HG03159 (cell line): ENCODE measurements around the gene LSM12.
"Not testable (repeated sequence)": the region's sequence is repeated elsewhere in the genome, so short reads cannot be mapped to it uniquely, and the experiment has no call there.

Source experiments
- ATAC-seq: cut with Tn5 transposase; IDR thresholded peaks from one replicate; pipeline ENCODE4 v1.9.1; 2021; ENCODE audit warnings: mild to moderate bottlenecking, moderate library complexity; ENCODE audit not compliant: unreplicated experiment

The LSM12 gene

DNA sequence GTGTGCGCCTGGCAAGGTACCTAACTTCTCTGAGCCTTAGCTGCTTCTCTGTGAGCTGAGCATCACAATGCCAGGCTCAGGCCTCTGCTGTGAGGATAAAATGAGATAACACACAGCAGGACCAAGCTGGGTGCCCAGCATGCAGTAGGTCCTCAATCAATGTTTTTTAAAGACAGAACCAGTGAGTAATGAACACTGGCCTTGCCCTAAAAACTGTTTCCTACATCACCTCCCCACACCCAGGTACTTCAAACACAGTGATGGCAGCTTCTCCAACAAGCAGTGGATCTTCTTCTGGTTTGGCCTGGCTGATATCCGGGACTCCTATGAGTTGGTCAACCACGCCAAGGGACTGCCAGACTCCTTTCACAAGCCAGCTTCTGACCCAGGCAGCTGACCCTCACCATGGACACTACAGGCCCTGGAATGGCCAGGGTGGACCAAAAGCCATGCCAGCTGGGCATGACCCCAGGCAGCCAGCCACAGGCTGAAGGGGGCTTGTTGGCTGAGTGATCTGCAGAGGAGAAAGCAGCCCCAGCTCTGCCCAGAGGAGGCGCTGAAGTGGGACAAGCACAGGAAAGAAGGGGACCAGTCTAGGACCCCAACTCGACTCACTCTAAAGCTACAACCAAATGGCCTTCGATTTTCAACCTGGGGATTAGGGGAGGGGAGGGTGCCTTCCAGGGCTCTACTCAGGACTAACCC lies 58.1 kb downstream of the LSM12 start:
- ATAC-seq = no peak

GRCh38 chr17:44007346-44008204 lies 58.9 kb downstream of the LSM12 start:
- peak; percentile 10 for ATAC-seq

DNA sequence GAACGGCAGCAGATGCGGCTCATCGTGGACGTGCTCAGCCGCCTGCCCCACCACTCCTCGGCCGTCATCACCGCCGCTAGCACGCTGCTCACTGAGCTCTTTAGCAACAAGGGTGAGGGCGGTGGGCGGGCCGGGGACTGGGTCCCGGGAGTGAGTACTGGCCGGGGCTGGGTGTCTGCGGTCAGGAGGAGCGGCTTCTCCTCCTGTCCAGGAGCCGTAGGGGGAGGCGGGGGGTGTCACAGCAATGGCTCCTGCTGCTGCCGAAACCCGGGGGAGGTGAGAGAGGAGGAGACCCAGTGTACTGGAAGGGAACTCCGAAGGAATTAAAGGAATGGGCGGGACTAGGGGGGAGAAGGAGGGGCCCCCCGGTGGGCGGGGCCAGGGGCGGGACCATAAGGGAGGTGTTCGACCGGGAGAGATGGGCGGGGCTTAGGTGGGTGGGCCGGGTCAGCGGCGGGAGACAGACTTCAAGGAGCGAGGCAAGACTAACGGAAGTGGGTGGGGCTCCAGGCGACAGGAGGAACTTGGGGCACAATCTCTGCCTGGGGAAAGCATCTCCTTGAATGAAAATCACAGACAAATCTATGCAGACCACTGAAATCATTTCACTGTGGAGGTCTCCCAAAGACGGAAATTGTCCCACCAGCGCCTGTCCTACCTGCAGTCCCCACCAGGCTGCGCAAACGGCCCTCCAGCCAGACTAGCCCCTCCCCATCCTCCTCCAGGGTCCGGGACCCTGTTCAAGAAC lies 59.7 kb downstream of the LSM12 start:
- ATAC-seq = peak; percentile 57

DNA sequence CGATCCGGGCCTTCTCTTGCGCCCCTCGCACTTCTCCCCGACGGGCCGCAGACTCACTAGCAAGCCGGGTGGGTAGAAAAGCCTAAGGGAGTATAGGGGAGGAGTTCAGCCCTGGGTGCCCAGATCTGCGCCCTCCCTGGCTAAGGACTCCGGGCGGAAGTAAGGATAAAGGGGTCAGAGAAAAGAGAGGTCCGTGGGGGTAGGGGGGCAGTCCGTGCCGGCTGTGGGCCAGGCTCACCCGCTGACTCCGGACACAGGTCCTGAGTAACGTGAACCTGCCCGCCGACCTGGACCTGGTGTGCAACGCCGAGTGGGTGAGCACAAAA lies 60.2 kb downstream of the LSM12 start:
- no peak for ATAC-seq

GRCh38 chr17:44005527-44006271 lies 60.8 kb downstream of the LSM12 start:
- ATAC-seq = no peak

GRCh38 chr17:44004761-44005526 lies 61.5 kb downstream of the LSM12 start:
- no peak for ATAC-seq

DNA sequence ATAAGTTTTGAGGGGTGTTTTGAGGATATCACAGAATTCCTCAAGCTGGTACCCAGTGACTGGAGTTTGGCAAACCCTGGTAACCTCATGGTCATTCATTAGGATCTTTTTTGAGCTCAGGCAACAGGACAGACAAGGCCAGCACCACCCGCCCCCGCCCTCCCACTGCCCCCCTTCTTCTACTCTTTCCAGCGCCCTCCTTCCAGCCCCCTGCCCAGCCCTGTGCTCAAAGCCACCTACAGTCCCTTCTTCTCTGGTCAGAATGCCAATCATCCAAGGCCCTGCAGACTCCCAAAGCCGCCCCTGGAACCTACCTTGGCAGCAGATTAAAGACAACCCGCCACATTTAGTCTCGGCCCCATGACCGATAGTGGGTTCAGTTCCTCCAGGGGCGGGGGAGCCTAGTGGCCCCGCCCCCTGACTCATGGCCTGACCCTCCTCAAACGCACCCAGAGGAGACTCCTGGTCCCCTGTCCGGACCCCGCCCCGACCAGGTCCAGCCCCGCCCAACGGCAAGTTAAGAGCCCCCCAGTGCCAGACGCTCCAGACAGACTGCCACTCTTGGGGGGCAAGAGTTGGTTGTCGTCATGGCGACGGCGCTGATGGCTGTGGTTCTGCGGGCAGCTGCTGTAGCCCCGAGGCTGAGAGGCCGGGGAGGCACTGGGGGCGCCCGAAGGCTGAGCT lies 62.3 kb downstream of the LSM12 start, which contains the start of gene NAGS:
NAGS (plus strand) TSS at position 546 of the 684 bp plus-strand sequence; CDS start at position 588, 42 bp downstream.
- ATAC-seq = no peak

DNA sequence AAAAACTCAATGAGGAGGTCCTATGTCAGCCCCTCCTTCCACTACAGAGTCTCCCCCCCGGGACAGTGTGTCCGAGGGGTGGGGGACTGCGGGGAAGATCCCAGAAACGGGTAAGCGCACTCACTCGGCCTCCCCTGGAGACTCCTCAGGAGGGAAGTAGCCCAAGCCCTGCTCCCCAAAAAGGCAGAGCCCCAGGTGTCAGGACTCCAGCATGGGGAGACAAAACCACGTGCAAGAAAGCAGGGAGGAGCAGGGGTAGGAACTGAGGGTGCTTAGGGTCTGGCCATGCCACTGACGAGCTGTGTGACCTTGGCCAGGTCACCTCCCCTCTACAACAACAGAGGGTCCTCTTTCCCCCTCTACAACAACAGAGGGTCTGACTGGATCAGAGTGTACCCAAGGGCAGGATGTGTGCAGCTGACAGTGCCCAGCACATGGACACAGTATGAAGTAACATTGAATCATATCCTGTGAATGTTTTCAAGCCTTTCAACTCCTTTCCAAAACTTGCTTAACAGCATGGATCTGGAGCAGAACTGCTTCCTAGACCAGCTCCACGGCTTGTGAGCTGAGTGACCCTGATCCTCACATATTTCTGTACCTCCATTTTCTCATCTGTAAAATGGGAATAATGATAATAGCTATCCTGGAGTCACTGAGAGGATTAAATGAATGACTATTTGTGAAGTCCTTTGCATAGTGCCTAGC lies 64.2 kb downstream of the LSM12 start:
- ATAC-seq = no peak

GRCh38 chr17:44001461-44001920 lies 65.0 kb downstream of the LSM12 start:
- no peak for ATAC-seq

- no peak for ATAC-seq
Measured at GRCh38 chr17:44000871-44001460, 65.5 kb downstream of the LSM12 start.

DNA sequence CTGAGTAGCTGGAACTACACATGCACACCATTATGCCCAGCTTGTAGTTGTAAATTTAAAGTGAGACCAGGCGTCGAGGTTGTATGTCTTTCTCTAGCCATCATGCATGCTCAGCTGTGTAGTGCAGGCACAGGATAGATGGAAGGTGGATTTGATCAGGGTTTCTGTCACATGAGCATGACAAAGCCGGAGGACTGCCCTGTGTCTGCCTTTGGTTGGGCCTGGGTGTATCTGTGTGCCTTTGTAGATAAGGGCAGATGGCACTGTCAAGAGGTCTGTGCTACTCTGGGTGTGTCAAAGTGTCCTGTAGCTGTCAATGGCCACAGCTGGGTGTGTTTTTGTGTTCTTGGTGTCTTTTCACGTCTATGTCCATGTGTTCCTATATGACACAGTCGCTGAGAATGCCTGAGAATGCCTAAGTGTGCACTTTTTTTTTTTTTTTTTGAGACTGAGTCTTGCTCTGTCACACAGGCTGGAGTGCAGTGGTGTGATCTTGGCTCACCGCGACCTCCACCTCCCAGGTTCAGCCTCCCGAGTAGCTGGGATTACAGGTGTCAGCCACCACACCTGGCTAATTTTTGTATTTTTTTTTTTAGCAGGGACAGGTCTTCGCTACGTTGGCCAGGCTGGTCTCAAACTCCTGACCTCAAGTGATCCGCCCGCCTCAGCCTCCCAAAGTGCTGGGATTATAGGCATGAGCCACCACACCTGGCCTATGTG lies 66.2 kb downstream of the LSM12 start:
- ATAC-seq = no peak

DNA sequence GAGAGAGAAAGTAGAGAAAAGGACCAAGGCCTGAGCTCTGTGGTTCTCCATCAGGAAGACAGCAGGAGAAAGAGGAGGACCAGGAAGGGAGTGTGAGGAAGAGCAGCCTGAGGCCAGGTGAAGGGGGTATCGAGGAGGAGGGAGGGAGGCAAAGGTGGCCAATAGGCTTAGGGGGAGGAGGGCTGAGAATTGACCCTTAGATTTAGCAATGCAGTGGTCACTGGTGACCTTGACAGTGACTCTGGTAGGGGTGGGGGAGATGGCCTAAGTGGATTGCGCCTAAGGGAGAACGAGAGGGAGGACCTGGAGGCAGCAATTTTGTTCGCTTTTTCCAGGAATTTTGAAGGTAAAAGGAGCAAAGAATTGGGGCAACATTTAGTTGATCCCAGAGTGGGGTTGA lies 67.4 kb downstream of the LSM12 start:
- ATAC-seq = no peak

GRCh38 chr17:43998552-43998951 lies 67.9 kb downstream of the LSM12 start:
- ATAC-seq = no peak

GRCh38 chr17:43997180-43997579 lies 69.3 kb downstream of the LSM12 start:
- not testable (repeated sequence) for ATAC-seq

- ATAC-seq = no peak
Measured at GRCh38 chr17:43995150-43995471, 71.4 kb downstream of the LSM12 start.

GRCh38 chr17:43994272-43995149 lies 72.0 kb downstream of the LSM12 start:
- no peak for ATAC-seq

DNA sequence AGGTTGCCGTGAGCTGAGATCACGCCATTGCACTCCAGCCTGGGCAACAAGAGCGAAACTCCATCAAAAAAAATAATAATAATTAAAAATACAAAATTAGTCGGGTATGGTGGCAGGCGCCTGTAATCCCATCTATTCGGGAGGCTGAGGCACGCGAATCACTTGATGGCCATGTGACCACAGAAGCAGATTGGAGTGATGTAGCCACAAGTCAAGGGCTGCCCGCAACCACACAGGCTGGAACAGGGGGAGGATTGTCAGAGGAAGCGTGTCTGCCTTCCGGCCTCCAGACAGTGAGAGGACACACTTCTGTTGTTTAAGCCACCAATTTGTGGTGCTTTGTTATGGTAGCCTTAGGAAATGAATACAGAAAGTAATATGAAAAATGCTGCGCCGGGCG lies 73.8 kb downstream of the LSM12 start:
- no peak for ATAC-seq
